HCT116 (cell line): Measurements from ENCODE around the gene WDR62. TPM values are rescaled to one million over a fixed set of nuclear protein-coding genes. Genes with fewer than 3 reads are reported as not detected.
A peak's percentile ranks its signal among the peaks of the same experiment; 100 is the strongest.

Source experiments
- ATAC-seq: fragments of 200-7000 bp; cut with Tn5 transposase; 2 replicates; pipeline ENCODE4 v1.9.1; 2020; ENCODE audit warnings: mild to moderate bottlenecking, moderate library complexity
- BruUV-seq: library from RNA; stranded (reverse); fragments of 400-500 nt; replicated peaks from 2 replicates; lab custom pipeline; 2021; lab: Mats Ljungman, UMichigan
- CTCF ChIA-PET: fragments of 300-600 bp; sonication (Branson Sonifier 250); formaldehyde crosslinking; loops from one replicate; lab custom pipeline; 2021; ENCODE audit warnings: antibody characterized with exemption; lab: Charles Lee
- POLR2A ChIA-PET: fragments of 300-600, 350-600 bp; sonication (Branson Sonifier 250); formaldehyde crosslinking; loops from one replicate; lab custom pipeline; 2021; ENCODE audit warnings: antibody characterized with exemption; lab: Charles Lee
- RAD21 ChIA-PET, 2 experiments: fragments of 300-600 bp; sonication (Branson Sonifier 250); formaldehyde crosslinking; loops; one replicate each; lab custom pipeline; 2023; ENCODE audit warnings: low total read pairs in 2 of 2; ENCODE audit not compliant: uncharacterized antibody in 2 of 2, unreplicated experiment in 2 of 2, low non-redundant PET in 1 of 2; lab: Charles Lee
- DNase-seq: peaks from one replicate; pipeline ENCODE4 v3.0.0-alpha.2; 2010; ENCODE audit warnings: low read depth, low spot score
- H2AFZ ChIP-seq: fragments of 200-600 bp; shearing (Covaris generic), sonication (generic); 2 replicates; pipeline ENCODE4 v1.6.1; 2017; ENCODE audit warnings: low read depth, mixed run types, mixed read lengths, antibody characterized with exemption, low read length; ENCODE audit not compliant: poor library complexity, severe bottlenecking
- H3K27ac ChIP-seq: 2 replicates; pipeline ENCODE4 v1.5.1; 2012; ENCODE audit warnings: low read depth, low read length
- H3K27me3 ChIP-seq: fragments of 200-600 bp; sonication (generic); 2 replicates; pipeline ENCODE4 v1.6.1; 2016; ENCODE audit warnings: mixed run types, low read length, mixed read lengths; ENCODE audit not compliant: insufficient read depth
- H3K36me3 ChIP-seq, 2 experiments: fragments of 200-500 bp in 1 of 2; fragments of 200-600 bp in 1 of 2; sonication (Bioruptor generic) in 1 of 2; sonication (generic) in 1 of 2; 2 replicates each; pipeline versions ENCODE4 v1.5.1 to v1.6.1; 2014 to 2016; ENCODE audit warnings: low read length in 2 of 2, inconsistent platforms in 1 of 2, mixed read lengths in 1 of 2, mixed run types in 1 of 2; ENCODE audit not compliant: insufficient read depth in 2 of 2, control insufficient read depth in 1 of 2
- H3K4me1 ChIP-seq, 2 experiments: fragments of 200-600 bp in 1 of 2; sonication (generic) in 1 of 2; 2 replicates each; pipeline versions ENCODE4 v1.5.1 to v1.6.1; 2012 to 2017; ENCODE audit warnings: low read length in 2 of 2, inconsistent platforms in 1 of 2, mild to moderate bottlenecking in 1 of 2, mixed read lengths in 1 of 2, mixed run types in 1 of 2, moderate library complexity in 1 of 2; ENCODE audit not compliant: insufficient read depth in 2 of 2, control insufficient read depth in 1 of 2
- H3K4me2 ChIP-seq: fragments of 200-600 bp; sonication (generic); 2 replicates; pipeline ENCODE4 v1.6.1; 2017; ENCODE audit warnings: mixed run types, low read length, mixed read lengths
- H3K4me3 ChIP-seq, 2 experiments: fragments of 200-600 bp in 1 of 2; sonication (generic) in 1 of 2; replicated peaks in 1 of 2; 2 replicates each; pipeline ENCODE4 v1.5.1; 2011 to 2016; ENCODE audit warnings: low read length in 2 of 2, control low read depth in 1 of 2, low read depth in 1 of 2, mild to moderate bottlenecking in 1 of 2, mixed read lengths in 1 of 2, mixed run types in 1 of 2
- H3K79me2 ChIP-seq: fragments of 200-600 bp; sonication (generic); 2 replicates; pipeline ENCODE4 v1.6.1; 2017; ENCODE audit warnings: mild to moderate bottlenecking, mixed run types, low read length, moderate library complexity, mixed read lengths; ENCODE audit not compliant: insufficient read depth
- H3K9ac ChIP-seq: fragments of 200-600 bp; sonication (generic); 2 replicates; pipeline ENCODE4 v1.6.1; 2016; ENCODE audit warnings: low read length, mixed read lengths
- H3K9me2 ChIP-seq: fragments of 200-600 bp; sonication (generic), shearing (Covaris generic); 2 replicates; pipeline ENCODE4 v1.6.1; 2017; ENCODE audit warnings: mixed run types, mild to moderate bottlenecking, moderate library complexity; ENCODE audit not compliant: insufficient read depth
- H3K9me3 ChIP-seq, 2 experiments: fragments of 200-500 bp in 1 of 2; fragments of 200-600 bp in 1 of 2; sonication (Bioruptor generic) in 1 of 2; sonication (generic) in 1 of 2; 2 replicates each; pipeline ENCODE4 v1.6.1; 2014 to 2017; ENCODE audit warnings: low read length in 2 of 2, mixed read lengths in 2 of 2, inconsistent platforms in 1 of 2, low read depth in 1 of 2, mild to moderate bottlenecking in 1 of 2, mixed run types in 1 of 2, moderate library complexity in 1 of 2; ENCODE audit not compliant: control insufficient read depth in 1 of 2, insufficient read depth in 1 of 2
- H4K20me1 ChIP-seq: fragments of 200-600 bp; sonication (generic), shearing (Covaris generic); 2 replicates; pipeline ENCODE4 v1.6.1; 2017; ENCODE audit warnings: mixed run types, mild to moderate bottlenecking, moderate library complexity; ENCODE audit not compliant: insufficient read depth
- CEBPB ChIP-seq: IDR thresholded peaks from 2 replicates; pipeline ENCODE4 v1.6.1; 2012; ENCODE audit warnings: low read depth
- POLR2AphosphoS5 ChIP-seq: IDR thresholded peaks from 2 replicates; pipeline ENCODE4 v1.6.1; 2011; ENCODE audit warnings: mild to moderate bottlenecking, low read depth, low read length, moderate library complexity
- RAD21 ChIP-seq: IDR thresholded peaks from 2 replicates; pipeline ENCODE4 v1.6.1; 2012; ENCODE audit warnings: low read depth, mild to moderate bottlenecking
- YY1 ChIP-seq: IDR thresholded peaks from 2 replicates; pipeline ENCODE4 v1.6.1; 2011; ENCODE audit warnings: low read length, low read depth, moderate library complexity, mild to moderate bottlenecking; ENCODE audit not compliant: insufficient replicate concordance; ENCODE audit errors: extremely low read depth
- ZBTB33 ChIP-seq: IDR thresholded peaks from 2 replicates; pipeline ENCODE4 v1.6.1; 2011; ENCODE audit warnings: mild to moderate bottlenecking, low read length, moderate library complexity; ENCODE audit not compliant: insufficient replicate concordance; ENCODE audit errors: extremely low read depth
- intact Hi-C: fragments of 100-400 bp; cut with micrococcal nuclease; formaldehyde crosslinking; loops from 2 replicates; pipeline ENCODE4 v1.10.0; 2022
- total RNA-seq: library from RNA; stranded (reverse); gene quantifications from one replicate; pipeline ENCODE4 v1.2.1, GENCODE V29; 2021; ENCODE audit not compliant: unreplicated experiment

Gene WDR62
- total RNA-seq, 1 experiment from 2014 or later, result 17.0 TPM

- H4K20me1 ChIP-seq, result no peaks in the 10 kb centered on the region
- H3K27me3 ChIP-seq, result no peaks in the 10 kb centered on the region
- H3K79me2 ChIP-seq, result peaks cover 13% of the 10 kb centered on the region; the same call in 1 of the 2 replicates
- peaks cover 17 to 39% of the 10 kb centered on the region in 2 experiments for H3K36me3 ChIP-seq
- no peak overlapping the region for H3K4me2 ChIP-seq
- H3K9me2 ChIP-seq, result no peaks in the 10 kb centered on the region
- ChIA-PET CTCF (no interaction called here), RAD21 (no interaction called here), POLR2A (no interaction called here)
- no peak for DNase-seq
- no peaks in the 10 kb centered on the region for H3K9me3 ChIP-seq
- ATAC-seq, result no peak
- H3K9ac ChIP-seq, result no peak overlapping the region
- TF ChIP-seq RAD21, result no peak
- no peak overlapping the region for H3K4me3 ChIP-seq
- H2AFZ ChIP-seq, result no peak overlapping the region
- BruUV-seq, result no TSS peak
- intact Hi-C loops, result no loop called here
- H3K27ac ChIP-seq, result no peak overlapping the region
- H3K4me1 ChIP-seq, result no peaks in the 10 kb centered on the region
Observed at GRCh38 chr19:36152019-36152351, 97.3 kb downstream of the WDR62 start.

GRCh38 chr19:36152352-36153091 lies 97.8 kb downstream of the WDR62 start, which contains the start of gene COX7A1:
Gene COX7A1, minus strand, starts transcription at chr19:36152447. Its CDS starts 40 bp downstream, at chr19:36152407.
- peaks cover 10% of the 10 kb centered on the region; the same call in 1 of the 2 replicates for H3K79me2 ChIP-seq
- H3K9me3 ChIP-seq, result no peaks in the 10 kb centered on the region
- POLR2A ChIA-PET, result interaction anchor here (1.4 kb wide), 1 partner anchor 8 kb away, joined by 3 read pairs; no protein-coding TSS in a partner anchor
- RAD21 ChIA-PET, result no interaction called here
- no TSS peak for BruUV-seq
- H3K27me3 ChIP-seq, result no peaks in the 10 kb centered on the region
- no peaks in the 10 kb centered on the region for H4K20me1 ChIP-seq
- no peak within 1 kb of the TSS for H2AFZ ChIP-seq
- no peak within 1 kb of the TSS for H3K9ac ChIP-seq
- DNase-seq, result no peak
- H3K27ac ChIP-seq, result no peak within 1 kb of the TSS
- intact Hi-C loops, result no loop called here
- ATAC-seq, result peak; percentile 27; the same call in 1 of the 2 replicates
- H3K4me2 ChIP-seq, result no peak within 1 kb of the TSS
- no peaks in the 10 kb centered on the region for H3K4me1 ChIP-seq
- peaks cover 15 to 36% of the 10 kb centered on the region in 2 experiments for H3K36me3 ChIP-seq
- no peak for TF ChIP-seq YY1
- TF ChIP-seq POLR2AphosphoS5, result 0 out of 2 replicates have a peak, but pooled peaks have one; percentile 1
- TF ChIP-seq ZBTB33, result no peak
- no peak for TF ChIP-seq CEBPB
- H3K9me2 ChIP-seq, result no peaks in the 10 kb centered on the region
- H3K4me3 ChIP-seq, result no peak within 1 kb of the TSS
- CTCF ChIA-PET, result no interaction called here
